Measurements from ENCODE around the gene OR8D4. TPM values are rescaled to one million over a fixed set of nuclear protein-coding genes. Genes with fewer than 3 reads are reported as not detected.

Gene OR8D4
- total and polyA plus RNA-seq, 2 experiments from 2014 or later = not detected

DNA sequence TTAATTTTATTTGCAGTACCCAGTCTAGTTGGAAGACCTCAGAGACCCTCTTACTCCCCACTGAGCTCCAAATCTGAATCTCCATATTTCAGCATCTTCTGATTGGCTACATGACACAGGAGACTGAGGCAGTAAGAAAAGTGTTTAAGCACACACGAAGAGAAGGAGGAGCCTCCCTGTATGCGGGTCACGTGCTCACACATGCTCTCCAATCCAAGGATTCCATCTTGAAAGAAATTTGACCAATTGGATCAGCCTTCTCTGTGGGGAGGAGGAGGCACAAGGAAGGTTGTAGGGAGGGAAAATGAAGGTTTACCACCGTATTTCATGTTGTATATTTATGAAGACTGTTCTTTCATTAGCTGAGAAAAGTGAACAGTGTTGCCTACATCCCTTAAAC, 40.4 kb downstream of the OR8D4 start:
- no peaks in the 10 kb centered on the region for H3K27me3 ChIP-seq (replicated peaks; ENCODE audit: insufficient read depth)
- H3K4me3 ChIP-seq = no peak overlapping the region
- H3K9me2 ChIP-seq (ENCODE audit: insufficient read depth) = no peaks in the 10 kb centered on the region
- H2AFZ ChIP-seq = no peak overlapping the region
- no peaks in the 10 kb centered on the region for H3K9me3 ChIP-seq (ENCODE audit: low read depth)
- in situ Hi-C loops (cut with MboI) = no loop called here
- no peaks in the 10 kb centered on the region for H3K36me3 ChIP-seq (ENCODE audit: low read depth)
- H3F3A ChIP-seq (ENCODE audit: insufficient read depth) = no peaks in the 10 kb centered on the region
- no peak overlapping the region for H3K27ac ChIP-seq
- H3K9ac ChIP-seq = no peak overlapping the region
- no peak for DNase-seq
- no peaks in the 10 kb centered on the region for H3K79me2 ChIP-seq (ENCODE audit: insufficient read depth)
- no peaks in the 10 kb centered on the region for H3K4me1 ChIP-seq (ENCODE audit: insufficient read depth)
- no peaks in the 10 kb centered on the region for H4K20me1 ChIP-seq (ENCODE audit: insufficient read depth)
- WGBS, 2 experiments (ENCODE audit: low coverage in 1 of 2, low lambda C conversion rate in 2 of 2, missing lambda C conversion rate in 2 of 2) = 30 to 58% methylated on average over 4 of the region's 4 CpGs
- no peak overlapping the region for H3K4me2 ChIP-seq (ENCODE audit: unreplicated experiment)
- TF ChIP-seq EZH2 (IDR thresholded peaks at IDR 0.05; ENCODE audit: insufficient read depth, poor library complexity, severe bottlenecking) (no peak), EZH2phosphoT487 (IDR thresholded peaks at IDR 0.05; ENCODE audit: insufficient read depth, low read depth) (no peak)

DNA sequence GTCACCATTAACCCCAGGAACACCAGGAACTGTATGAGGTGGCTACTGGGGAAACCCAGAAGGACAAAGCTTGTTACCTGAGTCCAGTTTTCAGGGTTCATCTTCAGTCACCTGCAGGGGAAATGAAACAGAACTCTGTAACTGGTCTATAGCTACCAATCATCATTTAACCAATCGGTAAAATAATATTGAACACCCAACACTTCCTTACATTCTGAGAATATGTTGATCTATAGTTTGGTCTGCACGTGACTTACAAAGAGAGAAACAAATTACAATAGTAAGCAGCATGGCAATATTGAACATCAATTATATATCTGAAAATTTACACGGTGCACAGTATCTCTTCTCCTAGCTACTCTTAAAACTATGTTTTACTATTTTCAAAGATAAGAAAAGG, 41.8 kb downstream of the OR8D4 start, which contains the start of gene OR6T1:
TSS of gene OR6T1 (minus strand) at position 101 of the 400 bp plus-strand sequence. CDS start at position 101, 0 bp downstream.
- in situ Hi-C loops (cut with MboI) = no loop called here
- 31 to 38% methylated on average over 3 of the region's 3 CpGs for WGBS, 2 experiments (ENCODE audit: low coverage in 1 of 2, low lambda C conversion rate in 2 of 2, missing lambda C conversion rate in 2 of 2)

DNA sequence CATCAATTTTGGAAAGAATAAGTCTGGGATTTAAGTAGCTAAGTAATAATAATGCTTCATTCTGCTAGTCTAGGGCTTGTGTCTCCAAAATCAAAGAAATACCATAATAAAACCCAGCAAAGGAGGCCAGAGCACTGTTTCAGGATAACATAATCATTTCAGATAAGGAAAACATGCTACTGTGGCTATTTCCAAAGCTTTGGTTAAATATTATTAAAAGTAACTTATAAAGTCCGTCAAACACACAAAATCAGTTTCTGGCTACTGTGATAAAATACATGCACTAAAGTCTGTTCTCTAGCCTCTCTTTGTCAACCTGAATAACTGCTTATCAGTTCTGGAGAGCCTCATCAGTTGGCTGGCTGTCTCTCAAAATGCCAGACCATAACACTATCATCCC, 43.2 kb downstream of the OR8D4 start:
- Histone ChIP-seq H3K9ac (no peak overlapping the region), H3K4me2 (ENCODE audit: unreplicated experiment) (no peak overlapping the region), H3K36me3 (ENCODE audit: low read depth) (no peaks in the 10 kb centered on the region), H3K27me3 (replicated peaks; ENCODE audit: insufficient read depth) (peaks cover 4% of the 10 kb centered on the region; the same call in 1 of the 2 replicates), H4K20me1 (ENCODE audit: insufficient read depth) (no peaks in the 10 kb centered on the region), H3K9me3 (ENCODE audit: low read depth) (no peaks in the 10 kb centered on the region), H3F3A (ENCODE audit: insufficient read depth) (no peaks in the 10 kb centered on the region), H3K4me1 (ENCODE audit: insufficient read depth) (no peaks in the 10 kb centered on the region), H3K9me2 (ENCODE audit: insufficient read depth) (no peaks in the 10 kb centered on the region), H2AFZ (no peak overlapping the region), H3K4me3 (no peak overlapping the region), H3K27ac (no peak overlapping the region), H3K79me2 (ENCODE audit: insufficient read depth) (no peaks in the 10 kb centered on the region)
- TF ChIP-seq EZH2 (IDR thresholded peaks at IDR 0.05; ENCODE audit: insufficient read depth, poor library complexity, severe bottlenecking) (no peak), EZH2phosphoT487 (IDR thresholded peaks at IDR 0.05; ENCODE audit: insufficient read depth, low read depth) (no peak)
- WGBS, 2 experiments (ENCODE audit: low coverage in 1 of 2, low lambda C conversion rate in 2 of 2, missing lambda C conversion rate in 2 of 2) = 32 to 40% methylated on average over 1 of the region's 1 CpG
- in situ Hi-C loops (cut with MboI) = no loop called here
- DNase-seq = no peak

More for the DNA sequence above, 41.8 kb downstream of the OR8D4 start, which contains the start of gene OR6T1:
- H4K20me1 ChIP-seq (ENCODE audit: insufficient read depth) = no peaks in the 10 kb centered on the region
- no peaks in the 10 kb centered on the region for H3K79me2 ChIP-seq (ENCODE audit: insufficient read depth)
- H3F3A ChIP-seq (ENCODE audit: insufficient read depth) = no peaks in the 10 kb centered on the region
- no peak for DNase-seq
- H3K9me3 ChIP-seq (ENCODE audit: low read depth) = no peaks in the 10 kb centered on the region
- no peak within 1 kb of the TSS for H3K4me2 ChIP-seq (ENCODE audit: unreplicated experiment)
- H3K9me2 ChIP-seq (ENCODE audit: insufficient read depth) = no peaks in the 10 kb centered on the region
- no peak within 1 kb of the TSS for H3K4me3 ChIP-seq
- H3K9ac ChIP-seq = no peak within 1 kb of the TSS
- H3K27ac ChIP-seq = no peak within 1 kb of the TSS
- H2AFZ ChIP-seq = no peak within 1 kb of the TSS
- peaks cover 3% of the 10 kb centered on the region; the same call in 1 of the 2 replicates for H3K27me3 ChIP-seq (replicated peaks; ENCODE audit: insufficient read depth)
- H3K4me1 ChIP-seq (ENCODE audit: insufficient read depth) = no peaks in the 10 kb centered on the region
- no peak for TF ChIP-seq EZH2 (IDR thresholded peaks at IDR 0.05; ENCODE audit: insufficient read depth, poor library complexity, severe bottlenecking)
- TF ChIP-seq EZH2phosphoT487 (IDR thresholded peaks at IDR 0.05; ENCODE audit: insufficient read depth, low read depth) = no peak
- H3K36me3 ChIP-seq (ENCODE audit: low read depth) = no peaks in the 10 kb centered on the region

DNA sequence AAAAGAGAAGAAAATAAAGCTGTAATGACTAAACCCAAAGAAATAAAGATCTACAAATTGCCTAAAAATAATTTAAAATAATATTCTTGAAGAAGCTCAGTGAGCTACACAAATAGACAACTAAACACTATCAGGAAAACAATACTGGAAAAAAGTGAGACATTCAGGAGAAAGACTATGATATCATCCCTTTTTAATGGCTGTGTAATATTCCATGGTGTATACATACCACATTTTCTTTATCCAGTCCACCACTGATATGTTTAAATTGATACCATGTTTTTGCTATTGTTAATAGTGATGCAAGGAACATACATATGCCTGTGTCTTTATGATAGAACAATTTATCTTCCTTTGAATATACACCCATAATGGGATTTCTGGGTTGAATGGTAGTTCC, 54.8 kb downstream of the OR8D4 start:
- in situ Hi-C loops (cut with MboI) = no loop called here
- H3K4me2 ChIP-seq (ENCODE audit: unreplicated experiment) = no peak overlapping the region
- no peaks in the 10 kb centered on the region for H3K79me2 ChIP-seq (ENCODE audit: insufficient read depth)
- no peaks in the 10 kb centered on the region for H3K36me3 ChIP-seq (ENCODE audit: low read depth)
- H2AFZ ChIP-seq = no peak overlapping the region
- no peaks in the 10 kb centered on the region for H3K9me2 ChIP-seq (ENCODE audit: insufficient read depth)
- H3F3A ChIP-seq (ENCODE audit: insufficient read depth) = no peaks in the 10 kb centered on the region
- no peaks in the 10 kb centered on the region for H4K20me1 ChIP-seq (ENCODE audit: insufficient read depth)
- H3K9ac ChIP-seq = no peak overlapping the region
- peaks cover 3% of the 10 kb centered on the region; the same call in 1 of the 2 replicates for H3K27me3 ChIP-seq (replicated peaks; ENCODE audit: insufficient read depth)
- DNase-seq = no peak
- H3K27ac ChIP-seq = no peak overlapping the region
- H3K4me3 ChIP-seq = no peak overlapping the region
- TF ChIP-seq EZH2 (IDR thresholded peaks at IDR 0.05; ENCODE audit: insufficient read depth, poor library complexity, severe bottlenecking) (no peak), EZH2phosphoT487 (IDR thresholded peaks at IDR 0.05; ENCODE audit: insufficient read depth, low read depth) (no peak)
- H3K4me1 ChIP-seq (ENCODE audit: insufficient read depth) = no peaks in the 10 kb centered on the region
- H3K9me3 ChIP-seq (ENCODE audit: low read depth) = no peaks in the 10 kb centered on the region

Other genes with a start within 250 kb of the OR8D4 start
- gene SCN3B, start 247.5 kb upstream of the OR8D4 start, total RNA-seq (2014; rRNA removed; shearing (Covaris generic)) = not detected in 2 replicates
- 0.09 and 0.33 TPM in 2 replicates for gene SCN3B, start 247.5 kb upstream of the OR8D4 start, polyA plus RNA-seq (2016; fragmentation: Nextera tagmentation; extraction: Ambion mirVana)
- gene ZNF202, start 160.5 kb upstream of the OR8D4 start, total RNA-seq (2014; rRNA removed; shearing (Covaris generic)) = 5.5 and 26.4 TPM in 2 replicates
- gene ZNF202, start 160.5 kb upstream of the OR8D4 start, polyA plus RNA-seq (2016; fragmentation: Nextera tagmentation; extraction: Ambion mirVana) = 4.5 and 5.1 TPM in 2 replicates
- not detected in 2 replicates for gene OR6X1, start 147.6 kb upstream of the OR8D4 start, total RNA-seq (2014; rRNA removed; shearing (Covaris generic))
- not detected in 2 replicates for gene OR6X1, start 147.6 kb upstream of the OR8D4 start, polyA plus RNA-seq (2016; fragmentation: Nextera tagmentation; extraction: Ambion mirVana)
- not detected in 2 replicates for gene OR6M1, start 95.8 kb upstream of the OR8D4 start, total RNA-seq (2014; rRNA removed; shearing (Covaris generic))
- gene OR6M1, start 95.8 kb upstream of the OR8D4 start, polyA plus RNA-seq (2016; fragmentation: Nextera tagmentation; extraction: Ambion mirVana) = not detected in 2 replicates
- not detected in 2 replicates for gene TMEM225, start 16.5 kb upstream of the OR8D4 start, total RNA-seq (2014; rRNA removed; shearing (Covaris generic))
- not detected in 2 replicates for gene TMEM225, start 16.5 kb upstream of the OR8D4 start, polyA plus RNA-seq (2016; fragmentation: Nextera tagmentation; extraction: Ambion mirVana)
- not detected in 2 replicates for gene OR4D5, start 37.5 kb downstream of the OR8D4 start, total RNA-seq (2014; rRNA removed; shearing (Covaris generic))
- gene OR4D5, start 37.5 kb downstream of the OR8D4 start, polyA plus RNA-seq (2016; fragmentation: Nextera tagmentation; extraction: Ambion mirVana) = not detected in 2 replicates
- not detected in 2 replicates for gene OR6T1, start 41.7 kb downstream of the OR8D4 start, total RNA-seq (2014; rRNA removed; shearing (Covaris generic))
- gene OR6T1, start 41.7 kb downstream of the OR8D4 start, polyA plus RNA-seq (2016; fragmentation: Nextera tagmentation; extraction: Ambion mirVana) = not detected in 2 replicates
- gene OR10S1, start 75.6 kb downstream of the OR8D4 start, total RNA-seq (2014; rRNA removed; shearing (Covaris generic)) = not detected in 2 replicates
- not detected in 2 replicates for gene OR10S1, start 75.6 kb downstream of the OR8D4 start, polyA plus RNA-seq (2016; fragmentation: Nextera tagmentation; extraction: Ambion mirVana)
- gene OR10G6, start 93.0 kb downstream of the OR8D4 start, total RNA-seq (2014; rRNA removed; shearing (Covaris generic)) = not detected in 2 replicates
- gene OR10G6, start 93.0 kb downstream of the OR8D4 start, polyA plus RNA-seq (2016; fragmentation: Nextera tagmentation; extraction: Ambion mirVana) = not detected in 2 replicates
- not detected in 2 replicates for gene OR10G4, start 110.8 kb downstream of the OR8D4 start, total RNA-seq (2014; rRNA removed; shearing (Covaris generic))
- gene OR10G4, start 110.8 kb downstream of the OR8D4 start, polyA plus RNA-seq (2016; fragmentation: Nextera tagmentation; extraction: Ambion mirVana) = not detected in 2 replicates
- not detected in 2 replicates for gene OR10G9, start 120.8 kb downstream of the OR8D4 start, total RNA-seq (2014; rRNA removed; shearing (Covaris generic))
- not detected in 2 replicates for gene OR10G9, start 120.8 kb downstream of the OR8D4 start, polyA plus RNA-seq (2016; fragmentation: Nextera tagmentation; extraction: Ambion mirVana)
- gene OR10G8, start 124.6 kb downstream of the OR8D4 start, total RNA-seq (2014; rRNA removed; shearing (Covaris generic)) = not detected in 2 replicates
- gene OR10G8, start 124.6 kb downstream of the OR8D4 start, polyA plus RNA-seq (2016; fragmentation: Nextera tagmentation; extraction: Ambion mirVana) = not detected in 2 replicates
- not detected in 2 replicates for gene OR10G7, start 139.2 kb downstream of the OR8D4 start, total RNA-seq (2014; rRNA removed; shearing (Covaris generic))
- gene OR10G7, start 139.2 kb downstream of the OR8D4 start, polyA plus RNA-seq (2016; fragmentation: Nextera tagmentation; extraction: Ambion mirVana) = not detected in 2 replicates
- gene VWA5A, start 213.3 kb downstream of the OR8D4 start, total RNA-seq (2014; rRNA removed; shearing (Covaris generic)) = 4.3 and 8.2 TPM in 2 replicates
- gene VWA5A, start 213.3 kb downstream of the OR8D4 start, polyA plus RNA-seq (2016; fragmentation: Nextera tagmentation; extraction: Ambion mirVana) = 7.4 and 7.5 TPM in 2 replicates